ENCODE measurements around the gene APOC4.

DNA sequence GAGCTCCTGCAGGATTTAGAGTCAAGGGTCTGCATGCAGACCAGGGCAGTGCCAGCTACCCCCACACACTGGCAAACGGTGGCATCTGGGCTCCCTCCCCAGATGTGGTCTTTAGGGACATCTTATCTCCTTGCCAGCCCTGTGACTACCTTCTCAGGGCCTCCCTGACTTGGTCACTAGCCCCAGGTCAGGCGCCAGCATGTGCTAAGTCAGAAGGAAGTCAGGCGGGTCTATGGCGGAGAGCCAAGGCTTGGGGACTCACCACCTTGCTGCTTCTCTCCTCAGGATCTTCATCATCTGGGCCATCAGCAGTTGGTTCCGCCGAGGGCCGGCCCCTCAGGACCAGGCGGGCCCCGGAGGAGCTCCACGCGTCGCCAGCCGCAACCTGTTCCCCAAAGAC is 30.8 kb downstream of the APOC4 start:
- no peak for TF ChIP-seq EZH2 (IDR thresholded peaks at IDR 0.05; ENCODE audit: low read length)
- TF ChIP-seq, protein P1, sequence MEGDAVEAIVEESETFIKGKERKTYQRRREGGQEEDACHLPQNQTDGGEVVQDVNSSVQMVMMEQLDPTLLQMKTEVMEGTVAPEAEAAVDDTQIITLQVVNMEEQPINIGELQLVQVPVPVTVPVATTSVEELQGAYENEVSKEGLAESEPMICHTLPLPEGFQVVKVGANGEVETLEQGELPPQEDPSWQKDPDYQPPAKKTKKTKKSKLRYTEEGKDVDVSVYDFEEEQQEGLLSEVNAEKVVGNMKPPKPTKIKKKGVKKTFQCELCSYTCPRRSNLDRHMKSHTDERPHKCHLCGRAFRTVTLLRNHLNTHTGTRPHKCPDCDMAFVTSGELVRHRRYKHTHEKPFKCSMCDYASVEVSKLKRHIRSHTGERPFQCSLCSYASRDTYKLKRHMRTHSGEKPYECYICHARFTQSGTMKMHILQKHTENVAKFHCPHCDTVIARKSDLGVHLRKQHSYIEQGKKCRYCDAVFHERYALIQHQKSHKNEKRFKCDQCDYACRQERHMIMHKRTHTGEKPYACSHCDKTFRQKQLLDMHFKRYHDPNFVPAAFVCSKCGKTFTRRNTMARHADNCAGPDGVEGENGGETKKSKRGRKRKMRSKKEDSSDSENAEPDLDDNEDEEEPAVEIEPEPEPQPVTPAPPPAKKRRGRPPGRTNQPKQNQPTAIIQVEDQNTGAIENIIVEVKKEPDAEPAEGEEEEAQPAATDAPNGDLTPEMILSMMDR (optimal IDR thresholded peaks at IDR 0.05 in 1 of 3, IDR thresholded peaks at IDR 0.05 in 1 of 3, conservative IDR thresholded peaks at IDR 0.05 in 1 of 3; ENCODE audit: extremely low read depth in 1 of 3, insufficient read depth in 2 of 3, low read length in 3 of 3) = no peak

Data from keratinocyte (primary cell).